ENCODE measurements around the gene DNM3.

DNA sequence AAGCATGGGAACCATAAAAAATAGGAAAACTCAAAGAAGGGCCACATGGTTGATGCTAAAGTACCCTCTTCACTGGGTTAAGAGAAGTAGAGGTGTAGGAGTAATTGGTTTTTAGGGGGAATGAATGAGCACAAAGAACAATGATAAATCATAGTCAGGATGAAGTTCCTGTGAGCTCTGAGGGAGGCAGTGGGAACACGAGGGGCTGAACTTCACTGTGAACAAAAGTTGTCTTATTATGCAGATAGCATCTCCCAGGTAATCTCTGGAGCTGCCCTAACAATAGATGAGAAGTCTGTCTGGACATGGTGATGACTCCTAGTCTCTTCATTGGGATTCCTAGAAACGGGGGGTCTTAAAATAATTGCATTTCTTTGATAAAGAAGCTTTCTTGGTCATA lies 127.9 kb downstream of the DNM3 start:
- TF ChIP-seq POLR2A (IDR thresholded peaks at IDR 0.05; ENCODE audit: low read length) (no peak), GATA1 (IDR thresholded peaks at IDR 0.05; ENCODE audit: low read depth, low read length) (no peak)
